IPS-15b (cell line): Measurements from ENCODE around the gene CTNS.

Experiments used
- H3K27me3 ChIP-seq: one replicate; pipeline ENCODE4 v1.6.1; 2013; ENCODE audit warnings: low read length; ENCODE audit not compliant: control insufficient read depth, insufficient read depth
- H3K36me3 ChIP-seq: one replicate; pipeline ENCODE4 v1.6.1; 2013; ENCODE audit warnings: low read length; ENCODE audit not compliant: control insufficient read depth, insufficient read depth
- H3K4me1 ChIP-seq: one replicate; pipeline ENCODE4 v1.6.1; 2013; ENCODE audit warnings: mild to moderate bottlenecking, low read length; ENCODE audit not compliant: control insufficient read depth, insufficient read depth
- H3K4me3 ChIP-seq: one replicate; pipeline ENCODE4 v1.5.1; 2013; ENCODE audit warnings: low read depth, low read length
- H3K9ac ChIP-seq: one replicate; pipeline ENCODE4 v1.6.1; 2013; ENCODE audit warnings: low read depth, mild to moderate bottlenecking, low read length
- H3K9me3 ChIP-seq: one replicate; pipeline ENCODE4 v1.6.1; 2013; ENCODE audit warnings: mild to moderate bottlenecking, low read length; ENCODE audit not compliant: control insufficient read depth, insufficient read depth

Gene CTNS

GRCh38 chr17:3602499-3602898 lies 34.1 kb upstream of the CTNS start:
- Histone ChIP-seq H3K4me1 (no peaks in the 10 kb centered on the region), H3K27me3 (no peaks in the 10 kb centered on the region), H3K9ac (no peak overlapping the region), H3K9me3 (no peaks in the 10 kb centered on the region), H3K36me3 (peaks cover 8% of the 10 kb centered on the region), H3K4me3 (no peak overlapping the region)

- Histone ChIP-seq H3K4me3 (no peak overlapping the region), H3K36me3 (peaks cover 11% of the 10 kb centered on the region), H3K27me3 (no peaks in the 10 kb centered on the region), H3K9ac (no peak overlapping the region), H3K4me1 (no peaks in the 10 kb centered on the region), H3K9me3 (no peaks in the 10 kb centered on the region)
Measured at GRCh38 chr17:3603119-3603869, 33.3 kb upstream of the CTNS start.

GRCh38 chr17:3603870-3604259 lies 32.7 kb upstream of the CTNS start:
- peaks cover 14% of the 10 kb centered on the region for H3K36me3 ChIP-seq
- H3K27me3 ChIP-seq, result no peaks in the 10 kb centered on the region
- no peak overlapping the region for H3K4me3 ChIP-seq
- no peaks in the 10 kb centered on the region for H3K4me1 ChIP-seq
- H3K9me3 ChIP-seq, result no peaks in the 10 kb centered on the region
- H3K9ac ChIP-seq, result no peak overlapping the region

GRCh38 chr17:3609689-3610088 lies 26.9 kb upstream of the CTNS start:
- Histone ChIP-seq H3K27me3 (no peaks in the 10 kb centered on the region), H3K9ac (no peak overlapping the region), H3K36me3 (peaks cover 34% of the 10 kb centered on the region), H3K9me3 (no peaks in the 10 kb centered on the region), H3K4me3 (no peak overlapping the region), H3K4me1 (no peaks in the 10 kb centered on the region)

GRCh38 chr17:3610523-3610922 lies 26.0 kb upstream of the CTNS start:
- no peaks in the 10 kb centered on the region for H3K9me3 ChIP-seq
- H3K27me3 ChIP-seq, result no peaks in the 10 kb centered on the region
- H3K9ac ChIP-seq, result no peak overlapping the region
- H3K4me3 ChIP-seq, result no peak overlapping the region
- peaks cover 41% of the 10 kb centered on the region for H3K36me3 ChIP-seq
- no peaks in the 10 kb centered on the region for H3K4me1 ChIP-seq

- peaks cover 46% of the 10 kb centered on the region for H3K36me3 ChIP-seq
- H3K9ac ChIP-seq, result no peak overlapping the region
- no peaks in the 10 kb centered on the region for H3K9me3 ChIP-seq
- no peak overlapping the region for H3K4me3 ChIP-seq
- no peaks in the 10 kb centered on the region for H3K27me3 ChIP-seq
- H3K4me1 ChIP-seq, result no peaks in the 10 kb centered on the region
Measured at GRCh38 chr17:3613124-3613523, 23.4 kb upstream of the CTNS start.

GRCh38 chr17:3615160-3615870 lies 21.2 kb upstream of the CTNS start:
- Histone ChIP-seq H3K9me3 (no peaks in the 10 kb centered on the region), H3K4me3 (no peak overlapping the region), H3K36me3 (peaks cover 34% of the 10 kb centered on the region), H3K27me3 (no peaks in the 10 kb centered on the region), H3K4me1 (no peaks in the 10 kb centered on the region), H3K9ac (no peak overlapping the region)

GRCh38 chr17:3621146-3621720 lies 15.3 kb upstream of the CTNS start:
- Histone ChIP-seq H3K36me3 (peaks cover 40% of the 10 kb centered on the region), H3K9me3 (no peaks in the 10 kb centered on the region), H3K4me3 (no peak overlapping the region), H3K27me3 (no peaks in the 10 kb centered on the region), H3K9ac (no peak overlapping the region), H3K4me1 (no peaks in the 10 kb centered on the region)

- Histone ChIP-seq H3K4me1 (no peaks in the 10 kb centered on the region), H3K4me3 (no peak overlapping the region), H3K9ac (no peak overlapping the region), H3K9me3 (no peaks in the 10 kb centered on the region), H3K27me3 (no peaks in the 10 kb centered on the region), H3K36me3 (peaks cover 33% of the 10 kb centered on the region)
Measured at GRCh38 chr17:3622977-3623594, 13.5 kb upstream of the CTNS start.

- Histone ChIP-seq H3K27me3 (no peaks in the 10 kb centered on the region), H3K4me1 (no peaks in the 10 kb centered on the region), H3K4me3 (no peak overlapping the region), H3K36me3 (peaks cover 32% of the 10 kb centered on the region), H3K9me3 (no peaks in the 10 kb centered on the region), H3K9ac (no peak overlapping the region)
Measured at GRCh38 chr17:3626831-3627768, 9.5 kb upstream of the CTNS start.

GRCh38 chr17:3627769-3628167 lies 8.8 kb upstream of the CTNS start:
- Histone ChIP-seq H3K36me3 (peaks cover 34% of the 10 kb centered on the region), H3K9ac (no peak overlapping the region), H3K9me3 (no peaks in the 10 kb centered on the region), H3K4me1 (no peaks in the 10 kb centered on the region), H3K27me3 (no peaks in the 10 kb centered on the region), H3K4me3 (no peak overlapping the region)
